Naive thymus-derived CD4-positive, alpha-beta T cell (primary cell): ENCODE results near the gene CD247. TPM values are rescaled to one million over a fixed set of nuclear protein-coding genes. Genes with fewer than 3 reads are reported as not detected.
A peak's percentile ranks its signal among the peaks of the same experiment; 100 is the strongest.

Source experiments
- ATAC-seq: fragments of 150-1000 bp; cut with Tn5 transposase; 2 replicates; pipeline ENCODE4 v1.10.0; 2021; ENCODE audit warnings: mild to moderate bottlenecking, moderate library complexity
- CTCF ChIA-PET: fragments of 350-600 bp; sonication (Branson Sonifier 250); formaldehyde crosslinking; loops from one replicate; lab custom pipeline; 2021; ENCODE audit warnings: antibody characterized with exemption; lab: Charles Lee
- POLR2A ChIA-PET: fragments of 350-600 bp; sonication (Branson Sonifier 250); formaldehyde crosslinking; loops from one replicate; lab custom pipeline; 2021; ENCODE audit warnings: antibody characterized with exemption, inconsistent platforms; lab: Charles Lee
- DNase-seq, 9 donors: peaks; one replicate each; pipeline versions ENCODE4 v3.0.0 to v3.0.0-alpha.2; 2020 to 2022; ENCODE audit warnings: mixed read lengths in 1 of 9
- H3K27ac ChIP-seq: one replicate; pipeline ENCODE4 v1.7.0; 2013; ENCODE audit warnings: mild to moderate bottlenecking, low read depth, low read length, moderate library complexity
- H3K27me3 ChIP-seq, 2 donors: one replicate each; pipeline ENCODE4 v1.7.0; 2013; ENCODE audit warnings: low read length in 2 of 2, mild to moderate bottlenecking in 2 of 2, moderate library complexity in 2 of 2; ENCODE audit not compliant: control insufficient read depth in 2 of 2, insufficient read depth in 2 of 2
- H3K36me3 ChIP-seq, 3 experiments: 1 replicate in 2 of 3; 2 replicates in 1 of 3; pipeline ENCODE4 v1.7.0; 2013; ENCODE audit warnings: low read length in 3 of 3, mild to moderate bottlenecking in 3 of 3, moderate library complexity in 1 of 3; ENCODE audit not compliant: insufficient read depth in 3 of 3, control insufficient read depth in 2 of 3
- H3K4me1 ChIP-seq, 2 donors: one replicate each; pipeline ENCODE4 v1.7.0; 2013; ENCODE audit warnings: low read length in 2 of 2, mild to moderate bottlenecking in 2 of 2, moderate library complexity in 1 of 2; ENCODE audit not compliant: control insufficient read depth in 2 of 2, insufficient read depth in 2 of 2
- H3K4me3 ChIP-seq: 2 replicates; pipeline ENCODE4 v1.7.0; 2013; ENCODE audit warnings: mild to moderate bottlenecking, low read length
- H3K9me3 ChIP-seq, 3 experiments: 1 replicate in 2 of 3; 2 replicates in 1 of 3; pipeline ENCODE4 v1.7.0; 2013; ENCODE audit warnings: low read length in 3 of 3; ENCODE audit not compliant: control insufficient read depth in 2 of 3
- H3K27ac Mint-ChIP-seq, 9 donors: one replicate each; pipeline ENCODE4 v1.8.0; 2020 to 2022; ENCODE audit warnings: mixed read lengths in 9 of 9, mild to moderate bottlenecking in 8 of 9, moderate library complexity in 5 of 9, inconsistent platforms in 2 of 9
- H3K27me3 Mint-ChIP-seq, 5 donors: one replicate each; pipeline ENCODE4 v1.8.0; 2021 to 2022; ENCODE audit warnings: mixed read lengths in 5 of 5, mild to moderate bottlenecking in 1 of 5
- H3K36me3 Mint-ChIP-seq, 5 donors: one replicate each; pipeline ENCODE4 v1.8.0; 2020 to 2022; ENCODE audit warnings: mixed read lengths in 5 of 5, mild to moderate bottlenecking in 3 of 5, inconsistent platforms in 1 of 5
- H3K4me1 Mint-ChIP-seq, 7 donors: one replicate each; pipeline ENCODE4 v1.8.0; 2020 to 2022; ENCODE audit warnings: mixed read lengths in 7 of 7, mild to moderate bottlenecking in 3 of 7, inconsistent platforms in 1 of 7
- H3K4me3 Mint-ChIP-seq, 10 donors: one replicate each; pipeline ENCODE4 v1.8.0; 2020 to 2022; ENCODE audit warnings: mild to moderate bottlenecking in 10 of 10, mixed read lengths in 10 of 10, moderate library complexity in 6 of 10, inconsistent platforms in 2 of 10
- H3K9me3 Mint-ChIP-seq, 11 donors: one replicate each; pipeline ENCODE4 v1.8.0; 2020 to 2022; ENCODE audit warnings: mixed read lengths in 11 of 11, mild to moderate bottlenecking in 4 of 11, inconsistent platforms in 1 of 11, moderate library complexity in 1 of 11
- intact Hi-C, 2 donors: fragments of 100-400 bp; cut with micrococcal nuclease; formaldehyde crosslinking; loops; one replicate each; pipeline ENCODE4 v1.15.1; 2023
- polyA plus RNA-seq, 2 donors: library from polyadenylated mRNA; unstranded; fragments of 300-500 nt; fragmentation: Illumina TruSeq; gene quantifications; one replicate each; pipeline ENCODE4 v1.2.3, GENCODE V29; 2021
- total RNA-seq, 6 experiments: library from RNA in 5 of 6; stranded (reverse) in 5 of 6; gene quantifications; 1 replicate in 5 of 6; 2 replicates in 1 of 6; pipeline ENCODE4 v1.2.3 and lab custom pipeline; 2021 to 2026

Gene CD247
- total and polyA plus RNA-seq, 7 experiments from 2014 or later, result 246 to 476 (median 352) TPM

DNA sequence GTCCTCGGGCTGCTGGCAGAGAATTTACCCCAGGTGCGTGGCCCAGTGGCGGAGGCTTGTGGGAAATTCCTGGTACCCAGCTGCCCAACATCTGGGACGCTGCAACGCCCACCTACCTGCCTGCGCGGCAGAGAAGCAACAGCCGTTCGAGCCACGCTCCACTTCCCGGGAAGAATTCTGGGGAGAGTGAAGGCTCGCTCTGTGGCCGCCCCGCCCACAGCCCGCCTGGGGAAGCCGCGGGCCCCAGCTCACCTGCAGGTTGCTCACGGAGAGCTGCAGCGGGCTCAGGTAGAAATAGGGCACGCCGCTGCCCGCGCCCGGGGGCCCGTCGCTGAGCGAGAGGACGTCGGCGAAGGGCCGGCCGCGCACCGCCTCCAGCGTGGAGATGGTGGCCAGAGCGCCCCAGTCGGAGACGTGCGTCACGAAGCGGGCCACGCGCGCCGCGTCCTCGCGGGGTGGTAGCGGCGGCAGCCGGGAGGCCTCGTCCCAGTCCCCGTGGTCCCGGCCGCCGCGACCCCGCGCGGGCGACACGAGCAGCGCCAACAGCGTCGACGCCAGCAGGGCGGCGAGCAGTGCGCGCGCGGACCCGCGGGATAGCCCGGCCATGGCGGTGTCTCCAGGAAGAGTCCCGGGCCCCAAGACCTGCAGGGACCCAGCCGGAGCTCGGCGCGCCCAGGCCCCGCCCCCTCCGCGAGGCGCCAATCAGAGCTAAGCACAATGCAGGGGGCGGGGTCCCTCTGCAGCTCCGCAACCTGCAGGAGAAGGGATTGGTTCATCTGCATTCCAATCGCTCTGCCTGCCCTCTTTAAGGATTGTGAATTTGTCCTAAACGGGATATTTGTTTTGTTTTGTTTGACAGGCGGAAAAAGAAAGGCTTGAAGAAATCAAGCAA lies 35.1 kb upstream of the CD247 start, which contains the start of gene CREG1:
CREG1 (minus strand) TSS at position 627 of the 892 bp plus-strand sequence.
- ChIA-PET POLR2A (interaction anchor here (0.5 to 2.4 kb wide), 24 partner anchors 8 to 1785 kb away, joined by 3 to 20 read pairs (median 3); partner anchors contain the start of genes CD247, POU2F1 and TMCO1), CTCF (interaction anchor here (0.6 to 2.7 kb wide), 14 partner anchors 11 to 333 kb away, joined by 3 to 12 read pairs (median 4); partner anchors contain the start of gene POU2F1)
- Mint-ChIP-seq H3K9me3 (peaks cover 0 to 2% (median 0%) of the 10 kb centered on the region in 11 donors), H3K36me3 (no peaks in the 10 kb centered on the region), H3K27me3 (peaks cover 0 to 4% (median 0%) of the 10 kb centered on the region in 5 donors), H3K4me3 (peak within 1 kb of the TSS; percentile 85 to 97 (median 92)), H3K27ac (peak within 1 kb of the TSS; percentile 43 to 88 (median 80)), H3K4me1 (peaks cover 35 to 58% (median 46%) of the 10 kb centered on the region in 7 donors)
- H3K27me3 ChIP-seq, result no peaks in the 10 kb centered on the region
- DNase-seq, result peak; percentile 82 to 92 (median 88)
- H3K4me3 ChIP-seq, result peak within 1 kb of the TSS; percentile 71
- H3K27ac ChIP-seq, result peak within 1 kb of the TSS; percentile 72
- intact Hi-C loops, result loop anchor here (1.0 to 10.0 kb wide), 8 partner anchors 13 to 641 kb away; partner anchors contain the start of genes DCAF6 (in 1 of the 2), ILDR2 (in 1 of the 2), MPC2 (in 1 of the 2) and POU2F1 (in 1 of the 2)
- H3K4me1 ChIP-seq, result peaks cover 19% of the 10 kb centered on the region in 2 donors
- H3K36me3 ChIP-seq, result peaks cover 0 to 3% (median 0%) of the 10 kb centered on the region in 3 experiments
- peak; percentile 98 for ATAC-seq
- H3K9me3 ChIP-seq, result no peaks in the 10 kb centered on the region

GRCh38 chr1:167551362-167551761 lies 33.0 kb upstream of the CD247 start:
- CTCF ChIA-PET, result interaction anchor here (1.3 to 1.6 kb wide), 2 partner anchors 11 to 17 kb away, joined by 5 read pairs; no protein-coding TSS in a partner anchor
- H3K36me3 Mint-ChIP-seq, result peaks cover 0 to 10% (median 6%) of the 10 kb centered on the region in 5 donors
- peaks cover 0 to 2% (median 0%) of the 10 kb centered on the region in 5 donors for H3K27me3 Mint-ChIP-seq
- peaks cover 35 to 59% (median 46%) of the 10 kb centered on the region in 7 donors for H3K4me1 Mint-ChIP-seq
- Histone ChIP-seq H3K27ac (no peak overlapping the region), H3K4me1 (peaks cover 19% of the 10 kb centered on the region in 2 donors), H3K27me3 (no peaks in the 10 kb centered on the region), H3K36me3 (peaks cover 0 to 9% (median 6%) of the 10 kb centered on the region in 3 experiments), H3K9me3 (no peaks in the 10 kb centered on the region), H3K4me3 (no peak overlapping the region)
- intact Hi-C loops, result loop anchor here (5.0 to 10.0 kb wide), 3 partner anchors 386 to 639 kb away; partner anchors contain the start of genes DCAF6 (in 1 of the 2), ILDR2 (in 1 of the 2) and MPC2 (in 1 of the 2)
- H3K27ac Mint-ChIP-seq, result no peak overlapping the region
- POLR2A ChIA-PET, result no interaction called here
- DNase-seq (no peak), ATAC-seq (no peak)
- H3K9me3 Mint-ChIP-seq, result peaks cover 0 to 2% (median 0%) of the 10 kb centered on the region in 11 donors
- peak overlapping the region in 6 of 10 donors; percentile 9 to 82 (median 40) for H3K4me3 Mint-ChIP-seq

GRCh38 chr1:167548059-167548932 lies 30.0 kb upstream of the CD247 start:
- CTCF ChIA-PET, result interaction anchor here (1.7 kb wide), 1 partner anchor 8 kb away, joined by 6 read pairs; no protein-coding TSS in a partner anchor
- H3K27ac Mint-ChIP-seq, result peak overlapping the region in 2 of 9 donors; percentile 20 to 52
- no peaks in the 10 kb centered on the region for H3K9me3 Mint-ChIP-seq
- peaks cover 0 to 28% (median 9%) of the 10 kb centered on the region in 5 donors for H3K36me3 Mint-ChIP-seq
- H3K4me3 Mint-ChIP-seq, result no peak overlapping the region
- H3K4me3 ChIP-seq, result no peak overlapping the region
- H3K27me3 ChIP-seq, result no peaks in the 10 kb centered on the region
- H3K4me1 Mint-ChIP-seq, result peaks cover 28 to 41% (median 33%) of the 10 kb centered on the region in 7 donors
- intact Hi-C loops, result no loop called here
- peaks cover 0 to 28% (median 6%) of the 10 kb centered on the region in 3 experiments for H3K36me3 ChIP-seq
- H3K27me3 Mint-ChIP-seq, result no peaks in the 10 kb centered on the region
- no peaks in the 10 kb centered on the region for H3K9me3 ChIP-seq
- DNase-seq, result no peak
- no peak overlapping the region for H3K27ac ChIP-seq
- ATAC-seq, result peak; percentile 37
- POLR2A ChIA-PET, result interaction anchor here (0.6 to 1.0 kb wide), 3 partner anchors 14 to 76 kb away, joined by 3 read pairs; no protein-coding TSS in a partner anchor
- peaks cover 8% of the 10 kb centered on the region in 2 donors for H3K4me1 ChIP-seq

DNA sequence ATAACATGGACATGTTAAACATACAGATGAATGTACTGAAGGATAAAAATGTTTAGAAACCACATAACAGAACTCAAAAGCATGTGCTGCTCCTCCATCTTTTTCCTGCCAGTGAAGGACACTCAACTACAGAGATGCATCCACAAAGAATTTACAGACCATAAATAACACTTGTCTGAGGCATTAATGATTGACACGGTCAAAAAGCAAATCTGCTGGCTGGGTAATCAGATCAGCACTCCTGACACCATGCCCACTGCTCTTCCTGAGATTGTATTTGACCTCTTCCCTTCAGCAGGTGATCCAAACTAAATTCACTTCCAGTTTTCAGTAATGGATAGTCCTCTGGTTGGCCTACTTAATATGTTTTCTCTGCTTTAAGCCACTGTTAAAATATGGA lies 28.6 kb upstream of the CD247 start:
- Histone ChIP-seq H3K9me3 (no peaks in the 10 kb centered on the region), H3K27me3 (no peaks in the 10 kb centered on the region), H3K4me1 (no peaks in the 10 kb centered on the region), H3K36me3 (peaks cover 0 to 25% (median 6%) of the 10 kb centered on the region in 3 experiments), H3K4me3 (no peak overlapping the region), H3K27ac (no peak overlapping the region)
- Mint-ChIP-seq H3K9me3 (no peaks in the 10 kb centered on the region), H3K4me3 (no peak overlapping the region), H3K27me3 (no peaks in the 10 kb centered on the region), H3K27ac (peak overlapping the region in 3 of 9 donors; percentile 13 to 60 (median 18)), H3K36me3 (peaks cover 0 to 28% (median 9%) of the 10 kb centered on the region in 5 donors), H3K4me1 (peaks cover 22 to 42% (median 26%) of the 10 kb centered on the region in 7 donors)
- intact Hi-C loops, result no loop called here
- ATAC-seq, result no peak
- DNase-seq, result no peak
- ChIA-PET POLR2A (interaction anchor here (1.1 kb wide), 1 partner anchor 282 kb away, joined by 12 read pairs; no protein-coding TSS in a partner anchor), CTCF (no interaction called here)

- no peak overlapping the region for H3K27ac Mint-ChIP-seq
- ATAC-seq (no peak), DNase-seq (no peak)
- peaks cover 10 to 47% (median 14%) of the 10 kb centered on the region in 7 donors for H3K4me1 Mint-ChIP-seq
- H3K36me3 ChIP-seq, result peaks cover 0 to 25% (median 6%) of the 10 kb centered on the region in 3 experiments
- no peak overlapping the region for H3K27ac ChIP-seq
- no peaks in the 10 kb centered on the region for H3K9me3 ChIP-seq
- H3K36me3 Mint-ChIP-seq, result peaks cover 0 to 32% (median 9%) of the 10 kb centered on the region in 5 donors
- no peak overlapping the region for H3K4me3 Mint-ChIP-seq
- ChIA-PET CTCF (interaction anchor here (0.6 kb wide), 1 partner anchor 265 kb away, joined by 6 read pairs; no protein-coding TSS in a partner anchor), POLR2A (interaction anchor here (0.6 to 2.0 kb wide), 2 partner anchors 8 to 105 kb away, joined by 3 to 7 read pairs; partner anchors contain the start of gene CREG1)
- H3K4me3 ChIP-seq, result no peak overlapping the region
- H3K27me3 Mint-ChIP-seq, result no peaks in the 10 kb centered on the region
- H3K9me3 Mint-ChIP-seq, result no peaks in the 10 kb centered on the region
- intact Hi-C loops, result no loop called here
- H3K4me1 ChIP-seq, result no peaks in the 10 kb centered on the region
- no peaks in the 10 kb centered on the region for H3K27me3 ChIP-seq
Measured at GRCh38 chr1:167545349-167545748, 27.0 kb upstream of the CD247 start.
